Loucy (cell line): ENCODE measurements around the gene COBLL1.

ENCODE experiments used
- H2AFZ ChIP-seq: fragments of 200-600 bp; sonication (generic); 2 replicates; pipeline ENCODE4 v1.6.0; 2016; ENCODE audit warnings: antibody characterized with exemption, mild to moderate bottlenecking, low read length, moderate library complexity
- H3F3A ChIP-seq: fragments of 200-600 bp; 2 replicates; pipeline ENCODE4 v1.6.0; 2016; ENCODE audit warnings: antibody characterized with exemption, low read depth, mild to moderate bottlenecking
- H3K27me3 ChIP-seq: fragments of 200-600 bp; sonication (generic); 2 replicates; pipeline ENCODE4 v1.6.1; 2014; ENCODE audit warnings: low read length, mild to moderate bottlenecking; ENCODE audit not compliant: insufficient read depth, poor library complexity, severe bottlenecking
- H3K36me3 ChIP-seq: fragments of 200-600 bp; sonication (generic); 2 replicates; pipeline ENCODE4 v1.6.1; 2016; ENCODE audit warnings: low read length; ENCODE audit not compliant: insufficient read depth
- H3K4me1 ChIP-seq: fragments of 200-600 bp; sonication (generic); 2 replicates; pipeline ENCODE4 v1.5.1; 2014; ENCODE audit warnings: low read length, mild to moderate bottlenecking; ENCODE audit not compliant: insufficient read depth, poor library complexity, severe bottlenecking
- H3K4me2 ChIP-seq: fragments of 200-600 bp; sonication (generic); 2 replicates; pipeline ENCODE4 v1.6.0; 2014; ENCODE audit warnings: antibody characterized with exemption, low read length, low read depth, mild to moderate bottlenecking; ENCODE audit not compliant: poor library complexity, severe bottlenecking
- H3K4me3 ChIP-seq: fragments of 200-600 bp; sonication (generic); 2 replicates; pipeline ENCODE4 v1.5.1; 2014; ENCODE audit warnings: low read length, mild to moderate bottlenecking, mixed read lengths; ENCODE audit not compliant: poor library complexity, severe bottlenecking
- H3K79me2 ChIP-seq: fragments of 200-600 bp; sonication (generic); 2 replicates; pipeline ENCODE4 v1.6.1; 2014; ENCODE audit warnings: low read length; ENCODE audit not compliant: insufficient read depth
- H3K9ac ChIP-seq: fragments of 200-600 bp; sonication (generic); 2 replicates; pipeline ENCODE4 v1.6.0; 2014; ENCODE audit warnings: mild to moderate bottlenecking, low read depth, low read length, moderate library complexity; ENCODE audit not compliant: poor library complexity, severe bottlenecking
- H3K9me2 ChIP-seq: fragments of 200-600 bp; sonication (generic); replicated peaks from 2 replicates; pipeline ENCODE4 v1.6.1; 2016; ENCODE audit warnings: low read depth, low read length, mixed read lengths
- H3K9me3 ChIP-seq: fragments of 200-600 bp; sonication (generic); 2 replicates; pipeline ENCODE4 v1.6.1; 2014; ENCODE audit warnings: mild to moderate bottlenecking, antibody characterized with exemption, low read length, low read depth; ENCODE audit not compliant: insufficient read depth
- H4K20me1 ChIP-seq: fragments of 200-600 bp; sonication (generic); 2 replicates; pipeline ENCODE4 v1.6.0; 2014; ENCODE audit warnings: antibody characterized with exemption, low read length, mild to moderate bottlenecking; ENCODE audit not compliant: insufficient read depth, poor library complexity, severe bottlenecking
- CTCF ChIP-seq: fragments of 200-600 bp; sonication (generic); conservative IDR thresholded peaks from 2 replicates; pipeline ENCODE4 v1.5.1; 2014; ENCODE audit warnings: mild to moderate bottlenecking, antibody characterized with exemption, low read length
- EZH2phosphoT487 ChIP-seq: fragments of 200-600 bp; IDR thresholded peaks from 2 replicates; pipeline ENCODE4 v1.6.1; 2018; ENCODE audit warnings: antibody characterized with exemption, mild to moderate bottlenecking, moderate library complexity, borderline replicate concordance

The COBLL1 gene

DNA sequence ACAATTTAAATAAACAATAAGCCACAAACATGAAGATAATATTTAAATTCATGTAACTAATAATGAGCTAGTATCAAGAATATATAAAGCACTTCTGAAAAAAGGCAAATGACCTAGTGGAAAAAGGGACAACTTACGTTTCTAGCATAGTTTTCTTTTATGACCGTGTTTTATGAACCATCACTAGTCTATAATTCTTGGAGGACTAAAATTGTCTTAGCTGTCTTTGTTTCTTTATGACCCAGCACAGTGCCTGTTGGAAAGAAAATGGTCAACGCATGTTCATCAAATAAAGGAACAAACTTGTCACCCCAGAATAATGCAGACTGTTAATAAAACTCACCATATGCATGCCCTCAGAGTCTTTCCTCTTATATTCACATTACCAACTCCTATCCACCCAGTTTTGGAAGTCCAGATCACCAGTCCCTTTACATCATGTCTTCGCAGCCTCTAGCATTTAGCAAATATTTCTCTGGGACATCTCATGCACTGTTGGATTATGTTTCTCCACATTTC lies 162.9 kb downstream of the COBLL1 start:
- Histone ChIP-seq H3K9ac (no peak overlapping the region), H3K4me1 (no peaks in the 10 kb centered on the region), H3K4me2 (no peak overlapping the region), H3K9me2 (no peaks in the 10 kb centered on the region), H3K27me3 (no peaks in the 10 kb centered on the region), H3K9me3 (peaks cover 10% of the 10 kb centered on the region; the same call in 1 of the 2 replicates), H3K36me3 (no peaks in the 10 kb centered on the region), H3K4me3 (no peak overlapping the region), H2AFZ (no peak overlapping the region), H4K20me1 (no peaks in the 10 kb centered on the region), H3K79me2 (no peaks in the 10 kb centered on the region), H3F3A (no peaks in the 10 kb centered on the region)
- TF ChIP-seq EZH2phosphoT487 = no peak
- no peak for TF ChIP-seq CTCF

DNA sequence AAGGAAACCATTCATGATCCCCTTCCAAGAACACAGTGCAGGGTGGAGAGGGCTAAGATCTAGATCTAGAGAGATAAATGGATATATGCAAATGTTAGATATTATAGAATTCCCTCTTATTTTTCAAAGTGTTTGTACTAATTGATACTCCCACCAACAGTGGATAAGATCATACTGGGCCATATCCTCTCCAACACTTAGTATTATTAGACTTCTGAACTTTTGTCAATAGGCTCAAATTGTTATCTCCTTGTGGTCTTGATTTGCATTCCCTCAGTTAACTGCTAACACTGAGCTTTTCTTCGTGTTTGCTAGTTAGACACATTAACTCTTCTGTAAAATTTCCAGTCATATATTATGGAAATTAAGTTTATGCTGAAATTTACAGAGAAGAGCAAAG lies 163.9 kb downstream of the COBLL1 start:
- Histone ChIP-seq H3K9me2 (no peaks in the 10 kb centered on the region), H2AFZ (no peak overlapping the region), H3K4me2 (no peak overlapping the region), H3K27me3 (no peaks in the 10 kb centered on the region), H3K4me1 (no peaks in the 10 kb centered on the region), H4K20me1 (no peaks in the 10 kb centered on the region), H3K79me2 (no peaks in the 10 kb centered on the region), H3K4me3 (no peak overlapping the region), H3K9ac (no peak overlapping the region), H3F3A (no peaks in the 10 kb centered on the region), H3K36me3 (no peaks in the 10 kb centered on the region), H3K9me3 (peaks cover 10% of the 10 kb centered on the region; the same call in 1 of the 2 replicates)
- TF ChIP-seq EZH2phosphoT487 (no peak), CTCF (no peak)

- Histone ChIP-seq H3K4me2 (no peak overlapping the region), H3K27me3 (no peaks in the 10 kb centered on the region), H3K9me3 (peaks cover 10% of the 10 kb centered on the region; the same call in 1 of the 2 replicates), H3K4me3 (no peak overlapping the region), H3K9ac (no peak overlapping the region), H3K4me1 (no peaks in the 10 kb centered on the region), H3K9me2 (no peaks in the 10 kb centered on the region), H4K20me1 (no peaks in the 10 kb centered on the region), H3K79me2 (no peaks in the 10 kb centered on the region), H3F3A (no peaks in the 10 kb centered on the region), H2AFZ (no peak overlapping the region), H3K36me3 (no peaks in the 10 kb centered on the region)
- TF ChIP-seq EZH2phosphoT487 (no peak), CTCF (no peak)
Measured at GRCh38 chr2:164677271-164677670, 164.4 kb downstream of the COBLL1 start.
